ENCODE results near the gene ZFP62.

DNA sequence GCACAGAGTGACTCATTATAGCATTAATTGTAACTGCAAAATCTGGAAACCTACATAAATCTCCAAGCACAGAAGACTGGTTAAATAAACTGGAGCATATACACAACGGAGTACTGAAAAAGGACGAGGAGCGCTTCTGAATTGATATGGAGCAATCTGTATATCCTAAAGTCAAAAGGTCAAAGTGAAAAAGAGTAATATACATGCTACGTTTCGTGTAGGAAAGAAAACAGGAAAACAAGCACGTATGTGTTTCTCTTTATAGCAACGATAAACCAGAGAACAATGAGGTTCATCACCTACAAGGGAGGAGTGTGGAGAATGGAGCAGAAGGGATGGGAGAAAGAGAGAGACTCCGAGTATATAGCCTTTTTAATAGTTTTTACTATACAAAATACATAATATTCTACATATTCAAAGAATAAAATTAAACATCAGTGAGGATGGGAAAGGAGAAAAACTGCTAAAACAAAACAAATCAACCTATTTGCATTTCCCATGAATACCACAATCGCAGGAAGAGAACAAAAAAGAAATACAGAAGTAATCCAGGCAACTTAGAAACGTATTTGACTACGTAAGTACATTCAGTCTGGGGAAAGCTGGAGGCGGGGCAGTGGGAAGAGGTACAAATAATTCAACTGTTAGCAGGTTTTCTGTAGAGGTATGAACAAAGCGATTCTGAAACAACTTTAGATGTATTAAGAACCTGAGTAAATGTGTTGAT is 7.8 kb downstream of the ZFP62 start:
- TF ChIP-seq CTCF (IDR thresholded peaks at IDR 0.05) (no peak), POLR2A (IDR thresholded peaks at IDR 0.05) (no peak)

Data from uterus (tissue), 2 donors.